HG03108 (cell line): ENCODE results near the gene TULP4.

ENCODE experiments used
- ATAC-seq: cut with Tn5 transposase; IDR thresholded peaks from one replicate; pipeline ENCODE4 v1.9.1; 2021; ENCODE audit warnings: moderate library complexity; ENCODE audit not compliant: unreplicated experiment

The TULP4 gene

GRCh38 chr6:158413814-158414565 lies 101.7 kb downstream of the TULP4 start:
- ATAC-seq = no peak

GRCh38 chr6:158414851-158415262 lies 102.6 kb downstream of the TULP4 start:
- no peak for ATAC-seq

- no peak for ATAC-seq
These were observed 103.4 kb downstream of the TULP4 start for GRCh38 chr6:158415666-158416065.

GRCh38 chr6:158416883-158417759 lies 104.9 kb downstream of the TULP4 start:
- no peak for ATAC-seq

GRCh38 chr6:158417760-158418098 lies 105.5 kb downstream of the TULP4 start:
- no peak for ATAC-seq

- ATAC-seq = no peak
These were observed 106.2 kb downstream of the TULP4 start for GRCh38 chr6:158418501-158418900.

GRCh38 chr6:158419339-158419909 lies 107.2 kb downstream of the TULP4 start:
- no peak for ATAC-seq

- no peak for ATAC-seq
These were observed 109.1 kb downstream of the TULP4 start for GRCh38 chr6:158421381-158421780.

GRCh38 chr6:158422629-158423238 lies 110.5 kb downstream of the TULP4 start:
- no peak for ATAC-seq

- ATAC-seq = no peak
These were observed 118.8 kb downstream of the TULP4 start for GRCh38 chr6:158431036-158431435.

GRCh38 chr6:158431560-158431959 lies 119.3 kb downstream of the TULP4 start:
- no peak for ATAC-seq

- ATAC-seq = no peak
These were observed 125.3 kb downstream of the TULP4 start for GRCh38 chr6:158437571-158437970.

GRCh38 chr6:158438226-158438625 lies 126.0 kb downstream of the TULP4 start:
- no peak for ATAC-seq

- ATAC-seq = peak; percentile 90
These were observed 127.0 kb downstream of the TULP4 start for GRCh38 chr6:158439255-158439654.

GRCh38 chr6:158441716-158442215 lies 129.5 kb downstream of the TULP4 start:
- ATAC-seq = no peak

- ATAC-seq = no peak
These were observed 130.0 kb downstream of the TULP4 start for GRCh38 chr6:158442306-158442705.

GRCh38 chr6:158445426-158446085 lies 133.3 kb downstream of the TULP4 start:
- ATAC-seq = no peak

- ATAC-seq = no peak
These were observed 136.6 kb downstream of the TULP4 start for GRCh38 chr6:158448856-158449255.

GRCh38 chr6:158452191-158452590 lies 139.9 kb downstream of the TULP4 start:
- ATAC-seq = no peak

- no peak for ATAC-seq
These were observed 144.9 kb downstream of the TULP4 start for GRCh38 chr6:158457131-158457530.
